ENCODE data around the gene CASK.
A peak's percentile ranks its signal among the peaks of the same experiment; 100 is the strongest.

CASK gene

GRCh38 chrX:41482154-41482850 lies 441.1 kb downstream of the CASK start:
- Histone ChIP-seq H3K36me3 (no peaks in the 10 kb centered on the region), H3K27me3 (no peaks in the 10 kb centered on the region), H3K27ac (no peak overlapping the region), H3K9me3 (no peaks in the 10 kb centered on the region), H3K4me3 (ENCODE audit: low read depth in 1 of 2, low read length in 1 of 2) (no peak overlapping the region), H3K4me1 (ENCODE audit: control insufficient read depth in 1 of 2, insufficient read depth in 1 of 2, low read depth in 1 of 2, low read length in 1 of 2) (no peaks in the 10 kb centered on the region)
- no peak for TF ChIP-seq CTCF (IDR thresholded peaks at IDR 0.05)

- Histone ChIP-seq H3K9me3 (no peaks in the 10 kb centered on the region), H3K4me3 (ENCODE audit: low read depth in 1 of 2, low read length in 1 of 2) (no peak overlapping the region), H3K4me1 (ENCODE audit: control insufficient read depth in 1 of 2, insufficient read depth in 1 of 2, low read depth in 1 of 2, low read length in 1 of 2) (no peaks in the 10 kb centered on the region), H3K27ac (no peak overlapping the region), H3K27me3 (no peaks in the 10 kb centered on the region), H3K36me3 (no peaks in the 10 kb centered on the region)
- TF ChIP-seq CTCF (IDR thresholded peaks at IDR 0.05): peak; percentile 53
Measured at GRCh38 chrX:41481264-41482109, 441.9 kb downstream of the CASK start.

GRCh38 chrX:41480508-41481260 lies 442.7 kb downstream of the CASK start:
- Histone ChIP-seq H3K36me3 (no peaks in the 10 kb centered on the region), H3K9me3 (no peaks in the 10 kb centered on the region), H3K4me1 (ENCODE audit: control insufficient read depth in 1 of 2, insufficient read depth in 1 of 2, low read depth in 1 of 2, low read length in 1 of 2) (no peaks in the 10 kb centered on the region), H3K27ac (no peak overlapping the region), H3K4me3 (ENCODE audit: low read depth in 1 of 2, low read length in 1 of 2) (no peak overlapping the region), H3K27me3 (no peaks in the 10 kb centered on the region)
- TF ChIP-seq CTCF (IDR thresholded peaks at IDR 0.05): no peak

GRCh38 chrX:41478381-41478911 lies 444.9 kb downstream of the CASK start:
- H3K27ac ChIP-seq: no peak overlapping the region
- no peaks in the 10 kb centered on the region for H3K4me1 ChIP-seq (ENCODE audit: control insufficient read depth in 1 of 2, insufficient read depth in 1 of 2, low read depth in 1 of 2, low read length in 1 of 2)
- no peaks in the 10 kb centered on the region for H3K36me3 ChIP-seq
- H3K27me3 ChIP-seq: no peaks in the 10 kb centered on the region
- H3K9me3 ChIP-seq: no peaks in the 10 kb centered on the region
- H3K4me3 ChIP-seq (ENCODE audit: low read depth in 1 of 2, low read length in 1 of 2): no peak overlapping the region
- TF ChIP-seq CTCF (IDR thresholded peaks at IDR 0.05): no peak

GRCh38 chrX:41475591-41476241 lies 447.6 kb downstream of the CASK start:
- Histone ChIP-seq H3K36me3 (no peaks in the 10 kb centered on the region), H3K9me3 (no peaks in the 10 kb centered on the region), H3K4me3 (ENCODE audit: low read depth in 1 of 2, low read length in 1 of 2) (no peak overlapping the region), H3K27ac (no peak overlapping the region), H3K27me3 (no peaks in the 10 kb centered on the region), H3K4me1 (ENCODE audit: control insufficient read depth in 1 of 2, insufficient read depth in 1 of 2, low read depth in 1 of 2, low read length in 1 of 2) (no peaks in the 10 kb centered on the region)
- no peak for TF ChIP-seq CTCF (IDR thresholded peaks at IDR 0.05)

All from neutrophil (primary cell).